NCI-H345 (cell line): ENCODE measurements around the gene ING5.
"Not testable (repeated sequence)": the region's sequence is repeated elsewhere in the genome, so short reads cannot be mapped to it uniquely, and the experiment has no call there.

ENCODE experiments used
- DNase-seq: peaks from one replicate; lab custom pipeline; 2025; lab: John Stamatoyannopoulos, UW

The ING5 gene

GRCh38 chr2:241706537-241706936, 4.7 kb downstream of the ING5 start:
- no peak for DNase-seq

DNA sequence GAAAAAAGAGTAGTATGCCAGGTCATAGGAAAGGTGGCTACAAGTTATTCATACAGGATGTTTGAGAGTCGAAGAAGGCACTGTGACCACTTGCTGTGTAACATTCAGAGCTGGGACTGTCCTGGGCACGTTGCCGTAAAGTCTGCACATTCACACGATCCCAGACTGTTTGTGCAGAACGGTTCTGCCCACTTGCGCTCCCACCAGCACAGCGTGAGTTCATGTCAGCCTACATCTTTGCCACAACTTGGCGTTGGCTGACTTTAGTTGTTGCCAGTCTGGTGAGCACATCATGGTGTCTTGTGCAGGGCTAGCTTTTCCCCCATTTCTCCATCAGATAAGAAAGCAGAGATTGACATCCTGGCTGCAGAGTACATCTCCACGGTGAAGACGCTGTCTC, 7.0 kb downstream of the ING5 start:
- DNase-seq, result no peak

- no peak for DNase-seq
Measured at GRCh38 chr2:241719093-241719492, 17.3 kb downstream of the ING5 start.

DNA sequence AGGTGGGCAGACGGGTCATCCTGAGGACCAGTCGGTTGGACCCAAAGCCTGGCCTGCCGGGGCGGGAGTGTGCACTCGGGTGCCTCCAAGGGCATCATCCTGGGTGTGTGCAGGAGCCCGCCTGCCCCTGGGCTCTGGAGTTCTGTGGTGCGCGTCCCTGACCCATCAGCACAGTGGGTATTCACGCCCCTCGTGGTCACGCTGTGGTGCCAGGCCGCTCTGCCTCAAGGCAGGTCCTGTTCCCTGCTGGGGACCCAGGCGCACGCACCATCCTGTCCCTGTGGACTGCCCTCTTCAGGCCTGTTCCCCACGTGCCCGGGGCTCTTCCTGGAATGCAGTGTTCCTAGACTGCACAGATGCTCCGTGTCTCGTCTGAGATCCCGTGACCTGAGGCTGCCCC, 18.3 kb downstream of the ING5 start:
- DNase-seq, result no peak

DNA sequence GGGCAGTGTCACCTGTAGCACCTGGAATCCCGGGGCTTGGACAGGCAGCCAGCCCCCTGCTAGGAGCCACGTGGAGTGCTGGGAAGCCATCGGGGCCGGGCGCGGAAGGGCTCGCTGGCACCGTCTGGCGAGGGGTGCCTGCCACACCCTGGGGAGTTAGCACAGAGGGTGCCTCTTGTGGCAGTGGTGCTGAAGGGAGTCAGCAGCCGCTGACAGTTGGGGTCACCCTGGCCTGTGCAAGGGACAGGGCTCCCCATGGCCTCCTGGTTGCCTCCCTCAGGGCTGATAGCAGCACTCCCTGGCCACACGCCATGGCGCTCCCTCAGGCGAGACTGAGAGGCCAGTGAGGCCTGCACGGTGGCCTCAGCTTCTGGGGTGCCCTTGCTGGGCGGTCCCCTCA, 18.7 kb downstream of the ING5 start:
- DNase-seq, result no peak

- DNase-seq, result no peak
Measured at GRCh38 chr2:241721852-241722251, 20.0 kb downstream of the ING5 start.

- no peak for DNase-seq
Measured at GRCh38 chr2:241722896-241723454, 21.1 kb downstream of the ING5 start.

DNA sequence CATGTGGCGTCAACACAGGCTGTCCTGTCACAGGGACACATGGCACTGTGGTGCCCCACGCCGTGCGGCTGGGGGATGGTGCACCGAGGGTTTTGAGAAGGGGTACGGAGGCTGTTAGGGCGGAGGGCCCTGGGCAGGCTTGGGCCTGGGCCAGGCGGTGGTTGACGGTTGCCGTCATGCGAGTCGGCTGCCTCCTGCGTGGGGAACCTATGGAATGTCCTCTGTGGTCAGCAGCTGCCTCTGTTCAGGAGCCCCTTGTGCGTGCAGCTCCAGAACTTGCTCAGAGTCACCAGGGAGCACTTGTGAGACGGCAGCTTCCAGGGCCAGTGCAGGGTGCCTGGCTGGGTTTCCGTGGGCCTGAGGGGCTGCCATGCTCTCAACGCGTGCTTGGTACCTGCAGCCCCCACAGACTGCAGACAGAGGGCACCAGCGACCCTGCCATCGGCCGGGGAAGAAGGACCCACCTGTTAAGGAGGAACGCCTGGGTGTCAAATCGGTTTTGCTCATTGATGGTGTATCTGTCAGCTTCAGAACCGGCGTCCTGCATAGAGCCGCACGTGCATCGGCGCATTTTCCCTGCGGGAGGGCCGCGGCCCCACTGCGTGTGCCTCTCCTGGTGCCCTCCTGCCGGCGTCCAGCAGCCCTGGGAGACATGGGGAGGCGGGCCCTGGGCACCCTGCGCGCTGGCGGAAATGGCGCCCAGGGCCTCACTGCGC, 22.6 kb downstream of the ING5 start:
- no peak for DNase-seq

GRCh38 chr2:241724975-241725870, 23.4 kb downstream of the ING5 start:
- DNase-seq, result no peak

DNA sequence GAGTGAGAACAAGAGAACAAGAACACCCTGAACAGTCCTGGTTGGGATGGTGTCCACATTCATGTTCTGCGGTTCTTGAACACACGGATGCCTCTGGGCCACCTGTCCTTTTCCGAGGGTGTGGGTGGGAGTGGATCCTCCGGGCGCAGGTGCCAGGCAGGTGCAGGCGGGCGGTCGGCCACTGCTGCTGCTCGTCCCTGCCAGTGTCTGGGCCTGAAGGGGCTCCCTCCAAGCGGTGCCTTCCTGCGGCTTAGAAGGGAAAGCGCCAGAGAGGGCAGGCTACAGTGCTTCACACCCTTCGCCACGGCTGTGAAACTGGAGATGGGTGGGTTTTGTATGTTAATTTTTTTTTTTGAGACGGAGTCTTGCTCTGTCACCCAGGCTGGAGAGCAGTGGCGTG, 24.6 kb downstream of the ING5 start:
- no peak for DNase-seq

DNA sequence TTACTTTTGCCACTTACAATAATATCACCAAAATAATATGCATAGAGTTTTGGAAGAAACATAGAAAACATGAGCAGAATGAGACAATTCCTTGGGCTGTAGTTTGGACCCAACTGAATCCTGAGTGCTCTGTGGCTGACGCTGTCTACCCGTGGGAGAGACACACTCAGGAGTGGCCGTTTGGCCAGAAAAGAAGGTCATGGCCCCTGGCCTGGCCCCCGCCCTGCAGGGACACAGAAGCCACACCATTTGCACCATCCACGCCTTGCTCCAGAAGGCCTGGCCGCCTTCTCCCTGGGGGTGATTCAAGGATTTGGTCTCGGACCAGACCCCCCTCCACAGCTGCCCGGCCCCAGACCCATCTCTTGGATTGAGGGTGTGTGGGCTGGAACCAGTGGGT, 26.2 kb downstream of the ING5 start:
- DNase-seq, result no peak

DNA sequence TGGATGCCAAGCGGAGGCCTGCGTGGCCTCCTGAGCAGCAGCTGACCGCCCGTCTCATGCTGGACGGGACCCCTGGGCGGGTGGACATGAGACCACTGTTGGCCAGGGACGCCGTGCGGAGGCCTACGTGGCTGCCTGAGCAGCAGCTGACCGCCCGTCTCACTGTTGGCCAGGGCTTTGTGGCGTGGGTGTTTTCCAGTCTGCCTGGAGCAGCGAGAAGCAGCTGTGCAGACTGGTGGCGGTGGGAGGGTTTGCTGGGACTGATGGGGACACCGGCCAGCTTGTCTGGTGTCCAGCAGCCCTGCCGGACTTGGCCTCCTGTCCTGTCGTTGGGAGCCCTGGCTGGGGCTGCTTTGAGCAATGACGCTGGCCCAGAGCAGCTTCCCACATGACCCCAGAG, 26.8 kb downstream of the ING5 start:
- DNase-seq, result no peak

DNA sequence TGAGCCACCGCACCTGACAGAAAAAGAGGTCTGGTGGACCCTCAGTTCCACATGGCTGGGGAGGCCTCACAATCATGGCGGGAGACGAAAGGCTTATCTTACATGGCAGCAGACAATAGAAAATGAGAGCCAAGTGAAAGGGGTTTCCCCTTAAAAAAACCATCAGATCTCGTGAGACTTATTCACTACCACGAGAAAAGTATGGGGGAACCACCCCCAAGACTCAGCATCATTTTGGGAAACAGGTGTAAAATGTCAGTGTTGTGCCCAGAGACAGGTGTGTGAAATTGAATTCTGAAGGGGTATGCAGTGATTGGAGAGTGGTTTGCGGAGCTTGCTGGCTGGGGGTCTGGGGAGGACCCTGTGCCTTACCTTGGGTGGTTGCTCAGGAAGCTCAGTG, 28.0 kb downstream of the ING5 start:
- no peak for DNase-seq

- no peak for DNase-seq
Measured at GRCh38 chr2:241730671-241731293, 28.9 kb downstream of the ING5 start.

GRCh38 chr2:241732513-241733186, 30.8 kb downstream of the ING5 start:
- not testable (repeated sequence) for DNase-seq

GRCh38 chr2:241733391-241734207, 31.8 kb downstream of the ING5 start:
- DNase-seq, result no peak

DNA sequence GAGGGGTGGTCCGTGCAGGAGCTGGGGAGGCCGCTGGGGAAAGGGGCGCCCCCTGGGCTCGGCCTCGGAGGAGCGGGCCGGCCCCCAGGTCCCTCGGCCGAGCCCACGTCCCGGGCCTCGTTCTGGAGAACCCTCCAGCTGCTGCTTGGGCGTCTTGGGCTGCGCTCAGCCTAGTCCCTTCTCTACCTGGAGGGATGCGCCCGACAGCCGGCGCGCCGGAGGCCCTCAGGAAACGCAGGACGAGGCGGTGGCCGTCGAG, 32.3 kb downstream of the ING5 start:
- DNase-seq, result no peak

DNA sequence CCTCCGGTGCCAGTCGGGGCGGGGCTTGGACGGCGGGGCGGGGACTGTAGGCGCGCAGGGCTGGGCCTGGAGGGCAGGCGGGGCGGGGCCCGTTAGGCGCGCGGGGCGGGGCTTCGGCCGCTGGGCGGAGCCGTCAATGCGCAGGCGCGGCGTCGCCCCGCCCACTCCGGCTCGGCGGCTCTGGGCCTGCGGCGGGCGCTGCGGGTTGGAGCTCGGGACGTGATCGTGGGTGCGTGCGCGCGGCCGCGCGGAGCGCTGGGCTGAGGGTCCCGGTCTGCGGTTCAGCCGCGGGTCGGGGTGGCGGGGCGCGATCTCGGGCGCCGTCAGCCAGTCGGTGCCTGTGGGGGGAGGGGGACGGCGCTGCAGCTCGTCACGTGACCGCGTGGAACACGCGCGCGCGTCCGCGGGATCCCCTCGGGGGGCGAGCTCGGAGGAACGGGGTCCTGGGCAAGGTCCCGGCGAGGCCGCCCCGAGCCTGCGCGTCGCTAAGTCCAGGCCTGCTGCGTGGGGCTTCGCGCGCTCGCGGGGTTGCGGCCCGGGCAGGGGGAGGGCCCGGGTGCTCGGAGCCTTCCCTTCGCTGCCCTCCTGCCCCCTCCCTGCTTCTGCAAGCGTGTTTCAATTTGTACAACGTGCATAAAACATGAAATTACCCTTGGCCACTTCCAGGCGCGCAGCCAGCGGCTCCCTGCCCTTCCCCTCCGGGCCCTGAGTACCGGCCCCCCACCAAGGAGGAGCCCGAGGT, 32.8 kb downstream of the ING5 start, which contains the start of gene D2HGDH:
D2HGDH (plus strand) TSS at position 164 of the 742 bp plus-strand sequence. CDS start 595 bp downstream, outside the sequence.
- DNase-seq, result peak; percentile 90

DNA sequence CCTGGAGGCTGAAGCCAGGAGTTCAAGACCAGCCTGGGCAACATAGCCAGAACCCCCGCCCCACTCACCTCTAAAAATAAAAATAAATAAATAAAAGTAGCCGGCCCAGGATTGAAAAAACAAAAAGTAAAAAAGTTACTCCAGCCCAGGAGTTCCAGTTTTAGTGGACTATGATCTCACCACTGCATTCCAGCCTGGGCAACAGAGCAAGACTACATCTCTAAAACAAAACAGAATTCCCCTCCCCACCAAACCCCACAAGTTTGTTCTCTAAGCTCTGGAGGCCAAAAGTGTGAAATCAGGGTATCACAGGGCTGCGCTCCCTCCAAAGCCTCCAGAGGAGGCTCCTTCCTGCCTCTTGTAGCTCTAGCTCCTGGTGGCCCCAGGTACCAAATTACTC, 34.3 kb downstream of the ING5 start:
- DNase-seq, result no peak

DNA sequence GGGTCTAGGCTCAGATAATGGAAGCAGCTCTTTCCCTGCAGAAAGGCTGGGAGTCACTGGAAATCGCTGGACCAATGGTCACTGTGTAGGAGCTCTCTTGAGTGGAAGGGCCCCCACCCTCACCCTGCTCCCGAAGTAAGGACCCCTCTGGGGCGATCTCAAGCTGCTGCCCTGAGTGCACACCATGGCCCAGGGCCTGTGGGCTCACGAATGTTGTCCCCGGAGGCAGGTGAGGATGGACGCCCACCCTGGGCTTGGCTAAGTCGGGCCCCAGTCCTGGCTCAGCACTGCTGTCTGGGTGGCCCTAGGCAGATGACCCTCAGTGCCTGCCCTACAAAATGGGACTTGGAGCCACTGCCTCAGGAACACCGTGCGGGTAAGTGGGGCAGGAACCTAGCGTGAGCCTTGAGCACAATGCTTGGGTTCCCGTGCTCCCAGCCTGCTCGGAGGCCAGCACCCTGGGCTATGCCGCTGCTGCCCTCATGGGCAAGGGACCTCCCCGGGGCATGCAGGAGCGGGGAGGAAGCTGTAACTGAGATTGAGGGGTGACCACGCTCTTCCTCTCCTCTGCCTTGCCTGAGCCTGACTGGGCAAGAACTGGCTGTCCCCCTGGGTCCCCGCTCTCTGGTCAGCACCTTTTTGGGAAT, 36.3 kb downstream of the ING5 start:
- no peak for DNase-seq
